ENCODE data around the gene UAP1L1. TPM values are rescaled to one million over a fixed set of nuclear protein-coding genes. Genes with fewer than 3 reads are reported as not detected.

Gene UAP1L1
- total RNA-seq, 2 donors from 2014 or later, result 2.6 to 4.5 TPM

- Histone ChIP-seq H3K4me1 (ENCODE audit: control insufficient read depth, insufficient read depth, low read length) (peaks cover 3% of the 10 kb centered on the region), H3K9me3 (ENCODE audit: control insufficient read depth, low read length) (no peaks in the 10 kb centered on the region), H3K27ac (ENCODE audit: low read depth, low read length) (no peak overlapping the region), H3K4me3 (ENCODE audit: low read length) (peak overlapping the region; percentile 76), H3K9ac (ENCODE audit: extremely low read depth, low read length, poor library complexity, severe bottlenecking) (no peak overlapping the region), H3K36me3 (ENCODE audit: control insufficient read depth, insufficient read depth, low read length) (no peaks in the 10 kb centered on the region), H3K27me3 (ENCODE audit: control insufficient read depth, insufficient read depth, low read length, poor library complexity, severe bottlenecking) (no peaks in the 10 kb centered on the region)
- Mint-ChIP-seq H3K27me3 (ENCODE audit: insufficient read depth) (peaks cover 10% of the 10 kb centered on the region), H3K36me3 (ENCODE audit: low read depth) (peaks cover 2% of the 10 kb centered on the region), H3K27ac (no peak overlapping the region), H3K4me3 (peak overlapping the region; percentile 54), H3K9me3 (no peaks in the 10 kb centered on the region), H3K4me1 (peaks cover 15% of the 10 kb centered on the region)
- WGBS, 2 experiments (ENCODE audit: insufficient coverage in 1 of 2, insufficient read length in 1 of 2), result 5 to 6% methylated on average over 11 to 52 of the region's 52 CpGs
- DNase-seq, result no peak
- TF ChIP-seq, protein P1, sequence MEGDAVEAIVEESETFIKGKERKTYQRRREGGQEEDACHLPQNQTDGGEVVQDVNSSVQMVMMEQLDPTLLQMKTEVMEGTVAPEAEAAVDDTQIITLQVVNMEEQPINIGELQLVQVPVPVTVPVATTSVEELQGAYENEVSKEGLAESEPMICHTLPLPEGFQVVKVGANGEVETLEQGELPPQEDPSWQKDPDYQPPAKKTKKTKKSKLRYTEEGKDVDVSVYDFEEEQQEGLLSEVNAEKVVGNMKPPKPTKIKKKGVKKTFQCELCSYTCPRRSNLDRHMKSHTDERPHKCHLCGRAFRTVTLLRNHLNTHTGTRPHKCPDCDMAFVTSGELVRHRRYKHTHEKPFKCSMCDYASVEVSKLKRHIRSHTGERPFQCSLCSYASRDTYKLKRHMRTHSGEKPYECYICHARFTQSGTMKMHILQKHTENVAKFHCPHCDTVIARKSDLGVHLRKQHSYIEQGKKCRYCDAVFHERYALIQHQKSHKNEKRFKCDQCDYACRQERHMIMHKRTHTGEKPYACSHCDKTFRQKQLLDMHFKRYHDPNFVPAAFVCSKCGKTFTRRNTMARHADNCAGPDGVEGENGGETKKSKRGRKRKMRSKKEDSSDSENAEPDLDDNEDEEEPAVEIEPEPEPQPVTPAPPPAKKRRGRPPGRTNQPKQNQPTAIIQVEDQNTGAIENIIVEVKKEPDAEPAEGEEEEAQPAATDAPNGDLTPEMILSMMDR (conservative IDR thresholded peaks at IDR 0.05), result no peak
These were observed 7.7 kb upstream of the UAP1L1 start for GRCh38 chr9:137069508-137070091.

GRCh38 chr9:137070201-137070905 is 7.0 kb upstream of the UAP1L1 start, which contains the start of gene SAPCD2:
Gene SAPCD2, minus strand, starts transcription at chr9:137070557. Its CDS starts 97 bp downstream, at chr9:137070460.
- H3K4me3 ChIP-seq (ENCODE audit: low read length), result peak within 1 kb of the TSS; percentile 76
- H3K9ac ChIP-seq (ENCODE audit: extremely low read depth, low read length, poor library complexity, severe bottlenecking), result peak within 1 kb of the TSS; percentile 3
- no peaks in the 10 kb centered on the region for H3K9me3 Mint-ChIP-seq
- no peaks in the 10 kb centered on the region for H3K27me3 ChIP-seq (ENCODE audit: control insufficient read depth, insufficient read depth, low read length, poor library complexity, severe bottlenecking)
- H3K36me3 Mint-ChIP-seq (ENCODE audit: low read depth), result peaks cover 2% of the 10 kb centered on the region
- TF ChIP-seq, protein P1 (conservative IDR thresholded peaks at IDR 0.05), result no peak
- no peak within 1 kb of the TSS for H3K27ac Mint-ChIP-seq
- no peaks in the 10 kb centered on the region for H3K9me3 ChIP-seq (ENCODE audit: control insufficient read depth, low read length)
- 0% methylated on average over 6 to 74 of the region's 74 CpGs for WGBS, 2 experiments (ENCODE audit: insufficient coverage in 1 of 2, insufficient read length in 1 of 2)
- peaks cover 15% of the 10 kb centered on the region for H3K4me1 Mint-ChIP-seq
- peak within 1 kb of the TSS; percentile 66 for H3K27ac ChIP-seq (ENCODE audit: low read depth, low read length)
- DNase-seq, result peak; percentile 95
- peaks cover 3% of the 10 kb centered on the region for H3K4me1 ChIP-seq (ENCODE audit: control insufficient read depth, insufficient read depth, low read length)
- H3K36me3 ChIP-seq (ENCODE audit: control insufficient read depth, insufficient read depth, low read length), result no peaks in the 10 kb centered on the region
- peaks cover 11% of the 10 kb centered on the region for H3K27me3 Mint-ChIP-seq (ENCODE audit: insufficient read depth)
- H3K4me3 Mint-ChIP-seq, result peak within 1 kb of the TSS; percentile 54

DNA sequence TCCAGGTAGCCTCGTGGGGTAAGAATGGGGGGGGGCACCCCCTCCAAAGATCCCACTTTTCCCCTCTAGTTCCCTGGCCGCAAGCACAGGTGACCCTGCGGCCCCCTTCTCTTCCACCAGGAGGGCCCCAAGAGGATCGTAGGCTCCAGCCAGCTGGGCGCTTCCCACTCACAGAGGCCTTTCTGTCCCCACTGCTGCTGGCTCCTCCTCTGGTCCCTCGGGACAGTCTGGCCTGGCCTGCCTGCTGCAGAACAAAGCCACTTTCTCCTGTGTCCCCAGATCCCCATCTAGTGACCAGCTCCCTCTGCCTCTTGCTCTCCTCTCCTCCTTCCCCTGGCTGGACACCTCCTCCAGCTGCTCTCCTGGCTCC is 6.4 kb upstream of the UAP1L1 start:
- Mint-ChIP-seq H3K9me3 (no peaks in the 10 kb centered on the region), H3K36me3 (ENCODE audit: low read depth) (no peaks in the 10 kb centered on the region), H3K27me3 (ENCODE audit: insufficient read depth) (peaks cover 14% of the 10 kb centered on the region), H3K27ac (no peak overlapping the region), H3K4me1 (peaks cover 15% of the 10 kb centered on the region), H3K4me3 (peak overlapping the region; percentile 54)
- peaks cover 3% of the 10 kb centered on the region for H3K4me1 ChIP-seq (ENCODE audit: control insufficient read depth, insufficient read depth, low read length)
- TF ChIP-seq, protein P1 (conservative IDR thresholded peaks at IDR 0.05), result peak; percentile 65
- no peaks in the 10 kb centered on the region for H3K27me3 ChIP-seq (ENCODE audit: control insufficient read depth, insufficient read depth, low read length, poor library complexity, severe bottlenecking)
- H3K9me3 ChIP-seq (ENCODE audit: control insufficient read depth, low read length), result no peaks in the 10 kb centered on the region
- WGBS, 2 experiments (ENCODE audit: insufficient coverage in 1 of 2, insufficient read length in 1 of 2), result 43 to 44% methylated on average over 3 to 6 of the region's 6 CpGs
- no peak for DNase-seq
- H3K9ac ChIP-seq (ENCODE audit: extremely low read depth, low read length, poor library complexity, severe bottlenecking), result no peak overlapping the region
- H3K27ac ChIP-seq (ENCODE audit: low read depth, low read length), result peak overlapping the region; percentile 66
- H3K4me3 ChIP-seq (ENCODE audit: low read length), result peak overlapping the region; percentile 66
- H3K36me3 ChIP-seq (ENCODE audit: control insufficient read depth, insufficient read depth, low read length), result no peaks in the 10 kb centered on the region
